Measurements from ENCODE around the gene RAB11FIP5. TPM values are rescaled to one million over a fixed set of nuclear protein-coding genes. Genes with fewer than 3 reads are reported as not detected.

The RAB11FIP5 gene
- total RNA-seq, 1 donor from 2014 or later: 63.0 TPM

DNA sequence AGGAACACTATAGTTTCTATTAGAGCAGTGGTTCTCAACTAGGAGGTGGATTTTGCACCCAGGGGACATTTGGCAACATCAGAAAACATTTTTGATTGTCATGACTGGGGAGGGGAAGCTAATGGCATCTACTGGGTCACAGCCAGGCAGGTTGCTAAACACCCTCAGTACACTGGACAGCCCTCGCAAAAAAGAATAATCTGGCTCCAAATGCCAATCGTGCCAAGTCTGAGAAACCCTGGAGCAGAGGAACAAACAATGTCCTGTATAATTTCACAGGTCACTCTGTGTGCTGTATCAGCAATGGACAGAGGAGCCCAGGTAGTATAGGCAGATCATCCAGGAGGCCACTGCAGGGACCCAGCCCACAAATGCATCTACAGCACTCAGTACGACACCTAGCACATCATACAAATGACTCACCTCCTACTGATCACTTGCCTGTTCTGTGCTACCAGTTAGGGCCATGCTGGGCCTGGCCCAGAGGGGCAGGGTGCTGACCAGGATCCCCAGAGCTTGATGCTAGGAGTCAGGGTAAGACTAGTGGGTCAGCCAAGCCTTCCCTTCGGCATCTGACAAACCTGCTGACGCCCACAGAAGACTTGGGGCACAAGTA, 78.9 kb downstream of the RAB11FIP5 start:
- DNase-seq (ENCODE audit: low spot score): no peak

DNA sequence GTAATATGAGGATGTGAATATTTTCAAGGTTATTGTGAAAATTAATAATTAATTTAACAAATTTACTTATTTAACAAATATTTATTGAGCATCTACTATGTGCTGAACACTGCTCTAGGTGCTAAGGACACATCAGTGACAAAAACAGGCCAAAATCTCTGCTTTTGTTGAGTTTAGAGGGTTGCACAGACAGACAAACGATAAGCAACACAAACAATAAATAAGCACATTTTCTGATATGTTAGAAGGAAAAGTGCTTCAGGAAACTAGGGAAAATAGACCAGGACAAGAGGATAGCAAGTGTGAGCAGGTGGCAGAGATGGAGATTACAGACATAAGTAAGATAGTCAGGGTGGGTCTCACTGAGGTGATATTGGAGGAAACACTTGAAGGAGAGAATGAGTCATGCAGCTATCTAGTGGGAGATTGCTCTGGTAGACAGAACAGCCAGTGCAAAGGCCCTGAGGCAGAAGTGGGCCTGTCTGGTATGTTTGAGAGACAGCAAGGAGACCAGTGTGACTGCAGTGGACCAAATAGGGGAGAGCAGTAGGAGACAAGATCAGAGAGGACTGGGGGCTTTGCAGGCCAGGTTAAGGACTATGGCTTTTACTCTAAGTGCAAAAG, 79.5 kb downstream of the RAB11FIP5 start:
- DNase-seq (ENCODE audit: low spot score): no peak

GRCh38 chr2:73032702-73033097, 80.0 kb downstream of the RAB11FIP5 start:
- no peak for DNase-seq (ENCODE audit: low spot score)

DNA sequence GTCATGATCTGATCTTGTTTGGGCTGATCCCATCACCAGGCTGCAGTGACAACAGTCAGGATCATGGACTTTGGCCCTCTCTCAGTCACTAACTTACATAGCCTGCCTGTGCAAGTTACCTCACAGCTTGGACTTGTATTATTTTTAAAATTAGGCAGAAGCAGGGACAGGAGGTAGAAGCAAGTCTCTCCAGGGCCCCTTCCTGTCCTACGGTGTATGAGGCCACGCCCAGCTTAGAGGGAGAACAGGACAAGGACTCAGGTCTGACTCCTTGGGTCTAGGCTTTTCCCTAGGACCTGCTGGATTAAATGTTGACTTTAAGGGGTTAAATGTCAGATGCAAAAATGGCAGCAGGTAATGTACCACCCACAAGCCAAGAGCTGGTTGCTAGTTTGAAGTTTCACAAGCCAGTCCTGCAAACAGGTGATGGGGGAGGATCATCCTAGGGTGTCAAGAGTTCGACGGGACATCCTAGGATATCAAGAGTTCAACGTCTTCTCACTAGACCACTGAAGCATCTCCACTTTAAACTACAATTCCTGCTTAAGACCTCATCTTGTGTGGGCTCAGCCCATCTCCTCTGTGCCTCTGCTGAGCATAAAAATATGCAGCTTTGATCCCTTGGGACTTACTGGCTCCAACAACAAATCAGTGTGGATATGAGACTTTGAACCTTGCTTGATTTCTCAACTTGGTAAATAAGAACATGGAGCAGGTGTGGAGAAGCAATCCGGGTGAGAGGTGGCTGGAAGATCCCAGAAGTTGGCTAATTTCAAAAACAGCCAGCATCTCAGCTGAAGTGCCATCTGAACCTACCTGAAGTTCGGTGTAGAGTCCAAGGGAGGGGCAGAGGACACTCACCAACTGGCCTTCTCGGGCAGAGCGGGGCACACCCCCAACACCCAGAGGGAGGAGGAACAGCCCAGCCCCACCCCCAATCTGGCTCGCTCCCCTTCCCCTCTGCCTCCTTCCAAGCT, 80.7 kb downstream of the RAB11FIP5 start:
- DNase-seq (ENCODE audit: low spot score): peak; percentile 40

GRCh38 chr2:73031095-73031678, 81.6 kb downstream of the RAB11FIP5 start:
- no peak for DNase-seq (ENCODE audit: low spot score)

- DNase-seq (ENCODE audit: low spot score): peak; percentile 4
Observed at GRCh38 chr2:73028841-73029240, 83.9 kb downstream of the RAB11FIP5 start.

- DNase-seq (ENCODE audit: low spot score): no peak
Observed at GRCh38 chr2:73027340-73027739, 85.4 kb downstream of the RAB11FIP5 start.

- no peak for DNase-seq (ENCODE audit: low spot score)
Observed at GRCh38 chr2:73023497-73023896, 89.3 kb downstream of the RAB11FIP5 start.

Other genes starting within 250 kb of the RAB11FIP5 start
- 60.3 TPM for gene SPR, start 225.5 kb downstream of the RAB11FIP5 start, total RNA-seq
- gene EMX1, start 195.4 kb downstream of the RAB11FIP5 start, total RNA-seq: 0.12 TPM
- 21.9 TPM for gene SFXN5, start 41.2 kb downstream of the RAB11FIP5 start, total RNA-seq
- not detected for gene NOTO, start 89.6 kb upstream of the RAB11FIP5 start, total RNA-seq
- 12.9 TPM for gene SMYD5, start 101.3 kb upstream of the RAB11FIP5 start, total RNA-seq
- gene PRADC1, start 120.3 kb upstream of the RAB11FIP5 start, total RNA-seq: 20.8 TPM
- 205 TPM for gene CCT7, start 121.4 kb upstream of the RAB11FIP5 start, total RNA-seq
- gene FBXO41, start 171.5 kb upstream of the RAB11FIP5 start, total RNA-seq: 8.5 TPM
- not detected for gene EGR4, start 180.6 kb upstream of the RAB11FIP5 start, total RNA-seq

All from mucosa of gallbladder (tissue), 1 donor.